K562 (cell line): ENCODE measurements around the gene TMEM208. TPM values are rescaled to one million over a fixed set of nuclear protein-coding genes. Genes with fewer than 3 reads are reported as not detected.

ENCODE experiments used
- CBFA2T2 ChIP-seq: fragments of 450-650 bp; conservative IDR thresholded peaks from 2 replicates; pipeline ENCODE4 v1.6.1; 2017; ENCODE audit warnings: mild to moderate bottlenecking
- KLF10 ChIP-seq: fragments of 250-450 bp; sonication (Bioruptor Pico); IDR thresholded peaks from 2 replicates; pipeline ENCODE4 v1.6.1; 2021; ENCODE audit warnings: matching md5 sums
- LCOR ChIP-seq: sonication (generic); formaldehyde crosslinking; IDR thresholded peaks from 2 replicates; pipeline ENCODE4 v1.8.0; 2022; ENCODE audit warnings: mild to moderate bottlenecking, missing genetic modification reagents
- NCOA2 ChIP-seq, 2 experiments: fragments of 450-650 bp; IDR thresholded peaks; 2 replicates each; pipeline ENCODE4 v1.6.1; 2018; ENCODE audit warnings: mild to moderate bottlenecking in 2 of 2, moderate library complexity in 1 of 2; ENCODE audit not compliant: partially characterized antibody in 2 of 2
- NELFE ChIP-seq: IDR thresholded peaks from 2 replicates; pipeline ENCODE4 v1.6.1; 2011; ENCODE audit warnings: mild to moderate bottlenecking; ENCODE audit not compliant: insufficient read depth, insufficient read length
- POLR2G ChIP-seq: fragments of 200-400 bp; formaldehyde crosslinking; IDR thresholded peaks from 2 replicates; pipeline ENCODE4 v1.6.1; 2017; ENCODE audit warnings: low read depth, mild to moderate bottlenecking, antibody characterized with exemption, low read length, moderate library complexity
- RAD51 ChIP-seq: fragments of 450-650 bp; IDR thresholded peaks from 2 replicates; pipeline ENCODE4 v1.7.1; 2016; ENCODE audit warnings: low read depth, mild to moderate bottlenecking, borderline replicate concordance
- RBM14 ChIP-seq: fragments of 200-400 bp; formaldehyde crosslinking; IDR thresholded peaks from 2 replicates; pipeline ENCODE4 v1.6.1; 2018; ENCODE audit warnings: low read depth, mild to moderate bottlenecking, low read length, moderate library complexity, borderline replicate concordance; ENCODE audit not compliant: insufficient read depth
- RCOR1 ChIP-seq, 2 experiments: IDR thresholded peaks; 2 replicates each; pipeline ENCODE4 v1.6.1; 2012; ENCODE audit warnings: low read depth in 2 of 2, low read length in 2 of 2, borderline replicate concordance in 1 of 2, improper control_type of control experiment in 1 of 2
- polyA plus RNA-seq, 8 experiments: library from polyadenylated mRNA; depleted of rRNA in 4 of 8; stranded (reverse) in 5 of 8; unstranded in 3 of 8; fragments of >200 nt; fragmentation: Nextera tagmentation in 2 of 8; fragmentation: Illumina TruSeq in 1 of 8; extraction: Ambion mirVana in 2 of 8; extraction: Trizol in 1 of 8; gene quantifications; 2 replicates each; pipeline versions ENCODE4 v1.2.1 to v1.2.3, GENCODE V29; 2011 to 2014; ENCODE audit warnings: inconsistent platforms in 1 of 8, missing spikeins in 1 of 8
- total RNA-seq, 7 experiments: library from RNA; depleted of rRNA in 6 of 7; stranded (reverse); fragments of >200 nt in 6 of 7; fragmentation: Illumina TruSeq in 2 of 7; extraction: Trizol in 2 of 7; gene quantifications; 2 replicates each; pipeline versions ENCODE4 v1.2.1 to v1.2.3, GENCODE V29; 2011 to 2021; ENCODE audit warnings: low replicate concordance in 1 of 7
- TF ChIP-seq, protein P1 (sequence below): fragments of 450-650 bp; formaldehyde crosslinking; IDR thresholded peaks from 2 replicates; pipeline ENCODE4 v1.4.0; 2020; ENCODE audit warnings: mild to moderate bottlenecking
- TF ChIP-seq, protein P2 (sequence below): IDR thresholded peaks from 2 replicates; pipeline ENCODE4 v1.6.1; 2016; ENCODE audit warnings: missing genetic modification characterization, missing compliant biosample characterization
- TF ChIP-seq, protein P3 (sequence below), 2 experiments: fragments of 200-800 bp in 1 of 2; sonication (Bioruptor generic) in 1 of 2; sonication (generic) in 1 of 2; formaldehyde crosslinking in 1 of 2; IDR thresholded peaks in 1 of 2; conservative IDR thresholded peaks in 1 of 2; 2 replicates each; pipeline versions ENCODE4 v1.5.0 to v1.6.1; 2016 to 2020; ENCODE audit warnings: missing compliant biosample characterization in 1 of 2, missing genetic modification characterization in 1 of 2, missing genetic modification reagents in 1 of 2
- TF ChIP-seq, protein P4 (sequence below): sonication (generic); formaldehyde crosslinking; IDR thresholded peaks from 2 replicates; pipeline ENCODE4 v1.9.0; 2022; ENCODE audit warnings: mild to moderate bottlenecking, missing genetic modification reagents
- TF ChIP-seq, protein P5 (sequence below): sonication (generic); formaldehyde crosslinking; IDR thresholded peaks from 2 replicates; pipeline ENCODE4 v1.4.0; 2020; ENCODE audit warnings: mild to moderate bottlenecking, missing genetic modification reagents

TMEM208 gene
- total and polyA plus RNA-seq, 9 of the 15 experiments (the other 6 are each of a cell fraction or from before 2014, with no cell fraction given): 31.8 to 239 (median 54.3) TPM

DNA sequence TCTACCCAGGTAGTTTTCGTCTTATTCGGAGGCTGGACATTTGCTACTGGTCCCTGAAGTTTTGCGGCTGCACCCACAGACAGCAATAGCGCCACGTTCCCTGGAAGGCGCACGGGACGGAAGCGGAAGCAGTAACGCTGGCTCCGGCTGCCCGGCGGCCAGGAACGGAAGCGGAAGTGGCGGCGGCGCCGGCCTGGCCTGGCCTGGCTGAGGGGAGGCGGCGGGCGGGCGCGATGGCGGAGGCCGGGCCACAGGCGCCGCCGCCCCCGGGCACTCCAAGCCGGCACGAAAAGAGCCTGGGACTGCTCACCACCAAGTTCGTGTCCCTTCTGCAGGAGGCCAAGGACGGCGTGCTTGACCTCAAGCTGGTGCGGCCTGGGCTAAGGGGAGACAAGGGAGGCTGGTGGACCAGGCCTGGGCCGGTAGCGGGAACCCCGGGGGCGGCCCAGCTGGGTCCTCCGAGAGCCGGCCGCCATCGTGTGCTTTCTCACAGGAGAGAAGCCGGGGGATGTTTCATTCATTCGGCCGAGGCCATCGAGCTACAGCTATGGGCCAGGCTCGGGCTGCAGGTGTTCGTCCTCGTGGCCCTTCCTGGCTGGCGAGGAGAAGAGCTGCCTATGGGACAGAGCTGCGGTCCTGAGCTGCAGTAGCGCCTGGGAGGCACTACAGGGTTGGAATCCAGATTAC is 34.8 kb upstream of the TMEM208 start, which contains the start of gene E2F4 (continued):
- TF ChIP-seq, protein P1, sequence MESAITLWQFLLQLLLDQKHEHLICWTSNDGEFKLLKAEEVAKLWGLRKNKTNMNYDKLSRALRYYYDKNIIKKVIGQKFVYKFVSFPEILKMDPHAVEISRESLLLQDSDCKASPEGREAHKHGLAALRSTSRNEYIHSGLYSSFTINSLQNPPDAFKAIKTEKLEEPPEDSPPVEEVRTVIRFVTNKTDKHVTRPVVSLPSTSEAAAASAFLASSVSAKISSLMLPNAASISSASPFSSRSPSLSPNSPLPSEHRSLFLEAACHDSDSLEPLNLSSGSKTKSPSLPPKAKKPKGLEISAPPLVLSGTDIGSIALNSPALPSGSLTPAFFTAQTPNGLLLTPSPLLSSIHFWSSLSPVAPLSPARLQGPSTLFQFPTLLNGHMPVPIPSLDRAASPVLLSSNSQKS (CRISPR knock-in tag): no peak
- TF ChIP-seq RCOR1 (IDR thresholded peaks at IDR 0.05; ENCODE audit: borderline replicate concordance in 1 of 2, low read depth in 2 of 2, low read length in 2 of 2) (peak in 1 of 2 experiments; percentile 63; a peak in 2 of 4 replicates), CBFA2T2 (no peak), RAD51 (no peak), NELFE (no peak), KLF10 (CRISPR knock-in tag) (no peak), POLR2G (peak; percentile 90), RBM14 (no peak), NCOA2 (IDR thresholded peaks at IDR 0.05; ENCODE audit: partially characterized antibody in 2 of 2) (peak in 1 of 2 experiments; percentile 99), LCOR (CRISPR knock-in tag) (peak; percentile 69; the same call in 1 of the 2 replicates)
- TF ChIP-seq, protein P2, sequence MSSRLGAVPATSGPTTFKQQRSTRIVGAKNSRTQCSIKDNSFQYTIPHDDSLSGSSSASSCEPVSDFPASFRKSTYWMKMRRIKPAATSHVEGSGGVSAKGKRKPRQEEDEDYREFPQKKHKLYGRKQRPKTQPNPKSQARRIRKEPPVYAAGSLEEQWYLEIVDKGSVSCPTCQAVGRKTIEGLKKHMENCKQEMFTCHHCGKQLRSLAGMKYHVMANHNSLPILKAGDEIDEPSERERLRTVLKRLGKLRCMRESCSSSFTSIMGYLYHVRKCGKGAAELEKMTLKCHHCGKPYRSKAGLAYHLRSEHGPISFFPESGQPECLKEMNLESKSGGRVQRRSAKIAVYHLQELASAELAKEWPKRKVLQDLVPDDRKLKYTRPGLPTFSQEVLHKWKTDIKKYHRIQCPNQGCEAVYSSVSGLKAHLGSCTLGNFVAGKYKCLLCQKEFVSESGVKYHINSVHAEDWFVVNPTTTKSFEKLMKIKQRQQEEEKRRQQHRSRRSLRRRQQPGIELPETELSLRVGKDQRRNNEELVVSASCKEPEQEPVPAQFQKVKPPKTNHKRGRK (tag): no peak
- TF ChIP-seq, protein P3, sequence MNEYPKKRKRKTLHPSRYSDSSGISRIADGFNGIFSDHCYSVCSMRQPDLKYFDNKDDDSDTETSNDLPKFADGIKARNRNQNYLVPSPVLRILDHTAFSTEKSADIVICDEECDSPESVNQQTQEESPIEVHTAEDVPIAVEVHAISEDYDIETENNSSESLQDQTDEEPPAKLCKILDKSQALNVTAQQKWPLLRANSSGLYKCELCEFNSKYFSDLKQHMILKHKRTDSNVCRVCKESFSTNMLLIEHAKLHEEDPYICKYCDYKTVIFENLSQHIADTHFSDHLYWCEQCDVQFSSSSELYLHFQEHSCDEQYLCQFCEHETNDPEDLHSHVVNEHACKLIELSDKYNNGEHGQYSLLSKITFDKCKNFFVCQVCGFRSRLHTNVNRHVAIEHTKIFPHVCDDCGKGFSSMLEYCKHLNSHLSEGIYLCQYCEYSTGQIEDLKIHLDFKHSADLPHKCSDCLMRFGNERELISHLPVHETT (CRISPR knock-in tag; conservative IDR thresholded peaks at IDR 0.05 in 1 of 2, IDR thresholded peaks at IDR 0.05 in 1 of 2): peak in 1 of 2 experiments; percentile 69; a peak in 2 of 4 replicates
- TF ChIP-seq, protein P4, sequence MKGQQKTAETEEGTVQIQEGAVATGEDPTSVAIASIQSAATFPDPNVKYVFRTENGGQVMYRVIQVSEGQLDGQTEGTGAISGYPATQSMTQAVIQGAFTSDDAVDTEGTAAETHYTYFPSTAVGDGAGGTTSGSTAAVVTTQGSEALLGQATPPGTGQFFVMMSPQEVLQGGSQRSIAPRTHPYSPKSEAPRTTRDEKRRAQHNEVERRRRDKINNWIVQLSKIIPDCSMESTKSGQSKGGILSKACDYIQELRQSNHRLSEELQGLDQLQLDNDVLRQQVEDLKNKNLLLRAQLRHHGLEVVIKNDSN (CRISPR knock-in tag): peak; percentile 51; the same call in 1 of the 2 replicates
- TF ChIP-seq, protein P5, sequence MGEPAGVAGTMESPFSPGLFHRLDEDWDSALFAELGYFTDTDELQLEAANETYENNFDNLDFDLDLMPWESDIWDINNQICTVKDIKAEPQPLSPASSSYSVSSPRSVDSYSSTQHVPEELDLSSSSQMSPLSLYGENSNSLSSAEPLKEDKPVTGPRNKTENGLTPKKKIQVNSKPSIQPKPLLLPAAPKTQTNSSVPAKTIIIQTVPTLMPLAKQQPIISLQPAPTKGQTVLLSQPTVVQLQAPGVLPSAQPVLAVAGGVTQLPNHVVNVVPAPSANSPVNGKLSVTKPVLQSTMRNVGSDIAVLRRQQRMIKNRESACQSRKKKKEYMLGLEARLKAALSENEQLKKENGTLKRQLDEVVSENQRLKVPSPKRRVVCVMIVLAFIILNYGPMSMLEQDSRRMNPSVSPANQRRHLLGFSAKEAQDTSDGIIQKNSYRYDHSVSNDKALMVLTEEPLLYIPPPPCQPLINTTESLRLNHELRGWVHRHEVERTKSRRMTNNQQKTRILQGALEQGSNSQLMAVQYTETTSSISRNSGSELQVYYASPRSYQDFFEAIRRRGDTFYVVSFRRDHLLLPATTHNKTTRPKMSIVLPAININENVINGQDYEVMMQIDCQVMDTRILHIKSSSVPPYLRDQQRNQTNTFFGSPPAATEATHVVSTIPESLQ (CRISPR knock-in tag): no peak
